ENCODE measurements around the gene AMOT. TPM values are rescaled to one million over a fixed set of nuclear protein-coding genes. Genes with fewer than 3 reads are reported as not detected.

AMOT gene
- total RNA-seq, 1 donor, result 5.1 TPM

DNA sequence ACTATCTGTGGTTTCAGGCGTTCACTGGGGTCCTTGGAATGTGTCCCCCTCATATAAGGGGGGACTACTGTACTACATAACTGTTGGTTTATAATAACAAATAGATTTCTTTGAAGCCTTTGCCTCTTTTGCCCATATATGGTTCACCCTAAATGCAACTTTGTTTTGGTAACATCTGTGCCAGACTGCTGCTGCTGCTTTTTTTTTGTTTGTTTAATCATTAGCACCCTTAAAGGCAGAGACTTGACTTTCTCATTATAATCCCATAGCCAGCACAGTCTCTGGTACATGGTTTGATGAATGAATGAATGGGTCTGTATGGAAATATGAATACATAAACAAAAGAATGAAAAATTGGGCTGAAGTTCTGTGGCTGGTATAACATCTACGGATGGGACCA lies 80.7 kb downstream of the AMOT start:
- H3K27ac ChIP-seq (ENCODE audit: low read depth, low read length), result no peak overlapping the region
- no peaks in the 10 kb centered on the region for H3K4me1 ChIP-seq (ENCODE audit: insufficient read depth, low read length)
- H4K20me1 ChIP-seq (ENCODE audit: insufficient read depth, low read length), result no peaks in the 10 kb centered on the region
- H3K4me3 ChIP-seq (ENCODE audit: insufficient read depth, low read length), result no peak overlapping the region
- no peak for DNase-seq (ENCODE audit: insufficient read length, low spot score, missing footprints)
- H3K9me3 ChIP-seq (ENCODE audit: low read depth, low read length), result no peaks in the 10 kb centered on the region
- peaks cover 6% of the 10 kb centered on the region for H3K27me3 ChIP-seq (ENCODE audit: insufficient read depth, low read length)
- no peak overlapping the region for H3K4me2 ChIP-seq (ENCODE audit: insufficient read depth, low read length)
- H3K36me3 ChIP-seq (ENCODE audit: insufficient read depth, low read length), result no peaks in the 10 kb centered on the region
- H3K79me2 ChIP-seq (ENCODE audit: insufficient read depth, low read length), result no peaks in the 10 kb centered on the region
- H2AFZ ChIP-seq (ENCODE audit: low read length), result no peak overlapping the region
- TF ChIP-seq, protein P1, sequence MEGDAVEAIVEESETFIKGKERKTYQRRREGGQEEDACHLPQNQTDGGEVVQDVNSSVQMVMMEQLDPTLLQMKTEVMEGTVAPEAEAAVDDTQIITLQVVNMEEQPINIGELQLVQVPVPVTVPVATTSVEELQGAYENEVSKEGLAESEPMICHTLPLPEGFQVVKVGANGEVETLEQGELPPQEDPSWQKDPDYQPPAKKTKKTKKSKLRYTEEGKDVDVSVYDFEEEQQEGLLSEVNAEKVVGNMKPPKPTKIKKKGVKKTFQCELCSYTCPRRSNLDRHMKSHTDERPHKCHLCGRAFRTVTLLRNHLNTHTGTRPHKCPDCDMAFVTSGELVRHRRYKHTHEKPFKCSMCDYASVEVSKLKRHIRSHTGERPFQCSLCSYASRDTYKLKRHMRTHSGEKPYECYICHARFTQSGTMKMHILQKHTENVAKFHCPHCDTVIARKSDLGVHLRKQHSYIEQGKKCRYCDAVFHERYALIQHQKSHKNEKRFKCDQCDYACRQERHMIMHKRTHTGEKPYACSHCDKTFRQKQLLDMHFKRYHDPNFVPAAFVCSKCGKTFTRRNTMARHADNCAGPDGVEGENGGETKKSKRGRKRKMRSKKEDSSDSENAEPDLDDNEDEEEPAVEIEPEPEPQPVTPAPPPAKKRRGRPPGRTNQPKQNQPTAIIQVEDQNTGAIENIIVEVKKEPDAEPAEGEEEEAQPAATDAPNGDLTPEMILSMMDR (IDR thresholded peaks at IDR 0.05; ENCODE audit: extremely low read depth, low read depth, low read length), result no peak

DNA sequence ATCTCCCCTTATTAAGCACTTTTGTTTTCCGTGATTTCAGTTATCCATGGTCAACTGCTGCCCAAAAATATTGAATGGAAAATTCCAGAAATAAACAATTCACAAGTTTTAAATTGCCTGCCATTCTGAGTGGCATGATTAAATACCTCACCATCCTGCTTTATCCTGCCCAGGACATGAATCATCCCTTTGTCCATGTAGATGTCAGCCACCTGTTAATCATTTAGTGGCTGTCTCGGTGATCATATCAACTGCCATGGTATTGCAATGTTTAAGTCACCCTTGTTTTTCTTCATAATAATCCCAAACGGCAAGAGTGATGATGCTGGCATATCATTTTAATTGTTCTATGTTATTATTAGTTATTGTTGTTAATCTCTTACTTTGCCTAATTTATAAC lies 81.1 kb downstream of the AMOT start:
- no peaks in the 10 kb centered on the region for H3K79me2 ChIP-seq (ENCODE audit: insufficient read depth, low read length)

DNA sequence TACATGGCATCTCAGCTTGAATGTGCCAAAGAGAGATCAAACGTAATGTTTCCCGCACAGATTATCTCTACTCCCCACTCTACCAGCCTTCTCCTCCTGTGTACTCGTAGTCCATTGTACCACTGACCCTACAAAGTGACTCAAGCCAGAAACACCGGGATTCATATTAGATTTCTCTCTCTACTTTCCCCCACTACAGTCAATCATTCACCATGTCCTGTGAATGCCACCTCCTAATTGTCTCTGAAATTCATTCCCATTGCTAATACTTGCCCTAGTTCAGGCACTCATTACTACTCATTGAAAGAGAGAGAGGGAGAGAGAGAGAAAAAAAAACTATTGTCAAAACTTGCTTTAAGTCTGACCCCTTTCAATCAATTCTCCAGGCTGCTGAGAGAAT lies 82.7 kb downstream of the AMOT start:
- no peaks in the 10 kb centered on the region for H3K79me2 ChIP-seq (ENCODE audit: insufficient read depth, low read length)
- no peaks in the 10 kb centered on the region for H3K4me1 ChIP-seq (ENCODE audit: insufficient read depth, low read length)
- no peaks in the 10 kb centered on the region for H3K36me3 ChIP-seq (ENCODE audit: insufficient read depth, low read length)
- H3K27ac ChIP-seq (ENCODE audit: low read depth, low read length), result no peak overlapping the region
- H4K20me1 ChIP-seq (ENCODE audit: insufficient read depth, low read length), result no peaks in the 10 kb centered on the region
- H3K9me3 ChIP-seq (ENCODE audit: low read depth, low read length), result no peaks in the 10 kb centered on the region
- no peak overlapping the region for H3K4me3 ChIP-seq (ENCODE audit: insufficient read depth, low read length)
- TF ChIP-seq, protein P1 (IDR thresholded peaks at IDR 0.05; ENCODE audit: extremely low read depth, low read depth, low read length), result no peak
- H3K4me2 ChIP-seq (ENCODE audit: insufficient read depth, low read length), result no peak overlapping the region
- no peak for DNase-seq (ENCODE audit: insufficient read length, low spot score, missing footprints)
- H3K27me3 ChIP-seq (ENCODE audit: insufficient read depth, low read length), result peaks cover 6% of the 10 kb centered on the region
- no peak overlapping the region for H2AFZ ChIP-seq (ENCODE audit: low read length)

More for the DNA sequence above, 81.1 kb downstream of the AMOT start:
- Histone ChIP-seq H3K4me3 (ENCODE audit: insufficient read depth, low read length) (no peak overlapping the region), H3K4me1 (ENCODE audit: insufficient read depth, low read length) (no peaks in the 10 kb centered on the region), H2AFZ (ENCODE audit: low read length) (no peak overlapping the region), H3K27ac (ENCODE audit: low read depth, low read length) (no peak overlapping the region), H3K27me3 (ENCODE audit: insufficient read depth, low read length) (peaks cover 6% of the 10 kb centered on the region), H3K9me3 (ENCODE audit: low read depth, low read length) (no peaks in the 10 kb centered on the region), H3K4me2 (ENCODE audit: insufficient read depth, low read length) (no peak overlapping the region), H4K20me1 (ENCODE audit: insufficient read depth, low read length) (no peaks in the 10 kb centered on the region), H3K36me3 (ENCODE audit: insufficient read depth, low read length) (no peaks in the 10 kb centered on the region)
- TF ChIP-seq, protein P1 (IDR thresholded peaks at IDR 0.05; ENCODE audit: extremely low read depth, low read depth, low read length), result no peak
- DNase-seq (ENCODE audit: insufficient read length, low spot score, missing footprints), result no peak

DNA sequence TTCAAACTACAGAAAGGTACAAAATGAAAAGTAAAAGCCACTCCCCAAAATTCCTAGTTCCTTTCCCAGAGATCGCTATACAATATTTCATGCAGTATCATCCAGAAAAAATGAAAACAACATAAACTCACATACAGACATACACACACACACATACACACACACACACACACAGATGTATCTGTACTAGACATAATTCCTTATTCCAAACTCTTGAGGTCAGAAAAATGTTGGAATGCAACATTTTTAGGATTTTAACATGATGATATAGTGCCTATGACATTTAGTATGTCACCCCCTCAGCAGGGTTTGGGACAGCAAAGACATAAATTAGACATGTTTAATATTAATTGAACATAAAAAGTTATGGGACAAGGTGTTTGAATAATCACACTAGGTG lies 87.5 kb downstream of the AMOT start:
- TF ChIP-seq, protein P1 (IDR thresholded peaks at IDR 0.05; ENCODE audit: extremely low read depth, low read depth, low read length), result no peak
- Histone ChIP-seq H2AFZ (ENCODE audit: low read length) (no peak overlapping the region), H3K4me1 (ENCODE audit: insufficient read depth, low read length) (no peaks in the 10 kb centered on the region), H3K4me2 (ENCODE audit: insufficient read depth, low read length) (no peak overlapping the region), H3K9me3 (ENCODE audit: low read depth, low read length) (no peaks in the 10 kb centered on the region), H4K20me1 (ENCODE audit: insufficient read depth, low read length) (no peaks in the 10 kb centered on the region), H3K4me3 (ENCODE audit: insufficient read depth, low read length) (no peak overlapping the region), H3K27me3 (ENCODE audit: insufficient read depth, low read length) (no peaks in the 10 kb centered on the region), H3K27ac (ENCODE audit: low read depth, low read length) (no peak overlapping the region), H3K79me2 (ENCODE audit: insufficient read depth, low read length) (no peaks in the 10 kb centered on the region), H3K36me3 (ENCODE audit: insufficient read depth, low read length) (no peaks in the 10 kb centered on the region)
- no peak for DNase-seq (ENCODE audit: insufficient read length, low spot score, missing footprints)

All from osteoblast (primary cell).